WTC11 (cell line): Measurements from ENCODE around the gene GNPTG. TPM values are rescaled to one million over a fixed set of nuclear protein-coding genes. Genes with fewer than 3 reads are reported as not detected.

ENCODE experiments used
- ATAC-seq: fragments of 200-7000 bp; cut with Tn5 transposase; 2 replicates; pipeline ENCODE4 v1.10.0; 2021; ENCODE audit warnings: mild to moderate bottlenecking, moderate library complexity
- CTCF ChIA-PET: fragments of 300-600 bp; sonication (Branson Sonifier 250); formaldehyde crosslinking; loops from one replicate; lab custom pipeline; 2021; ENCODE audit warnings: antibody characterized with exemption; lab: Charles Lee
- POLR2A ChIA-PET: fragments of 350-600 bp; sonication (Branson Sonifier 250); formaldehyde crosslinking; loops from one replicate; lab custom pipeline; 2021; ENCODE audit warnings: antibody characterized with exemption; lab: Charles Lee
- DNase-seq: peaks from one replicate; pipeline ENCODE4 v3.0.0; 2021; ENCODE audit warnings: low spot score
- H3K27ac Mint-ChIP-seq: 2 replicates; pipeline ENCODE4 v1.8.0; 2021; ENCODE audit warnings: mixed read lengths
- H3K27me3 Mint-ChIP-seq: 2 replicates; pipeline ENCODE4 v1.8.0; 2021; ENCODE audit warnings: low read depth, mild to moderate bottlenecking, moderate library complexity, mixed read lengths
- H3K36me3 Mint-ChIP-seq: 2 replicates; pipeline ENCODE4 v1.8.0; 2021; ENCODE audit warnings: mixed read lengths
- H3K4me1 Mint-ChIP-seq: 2 replicates; pipeline ENCODE4 v1.8.0; 2022; ENCODE audit warnings: mixed read lengths
- H3K4me3 Mint-ChIP-seq: 2 replicates; pipeline ENCODE4 v1.8.0; 2021; ENCODE audit warnings: mild to moderate bottlenecking, moderate library complexity, mixed read lengths
- H3K9me3 Mint-ChIP-seq: 2 replicates; pipeline ENCODE4 v1.8.0; 2021; ENCODE audit warnings: mixed read lengths
- ELF4 ChIP-seq: sonication (generic); formaldehyde crosslinking; IDR thresholded peaks from 2 replicates; pipeline ENCODE4 v1.8.1; 2022; ENCODE audit warnings: low read depth, mild to moderate bottlenecking, moderate library complexity, missing genetic modification reagents
- ETV6 ChIP-seq: sonication (generic); formaldehyde crosslinking; IDR thresholded peaks from 2 replicates; pipeline ENCODE4 v1.8.1; 2022; ENCODE audit warnings: mild to moderate bottlenecking, missing genetic modification reagents
- FOXJ3 ChIP-seq: sonication (generic); formaldehyde crosslinking; IDR thresholded peaks from 2 replicates; pipeline ENCODE4 v1.9.0; 2021; ENCODE audit warnings: missing genetic modification reagents, mild to moderate bottlenecking, borderline replicate concordance
- HMGA2 ChIP-seq: fragments of 250-450 bp; sonication (Bioruptor Pico); IDR thresholded peaks from 2 replicates; pipeline ENCODE4 v1.4.0; 2021; ENCODE audit warnings: mild to moderate bottlenecking, moderate library complexity
- MYBL2 ChIP-seq: sonication (generic); formaldehyde crosslinking; IDR thresholded peaks from 2 replicates; pipeline ENCODE4 v1.8.1; 2023; ENCODE audit warnings: mild to moderate bottlenecking, moderate library complexity, missing genetic modification reagents
- NFYB ChIP-seq: sonication (generic); formaldehyde crosslinking; conservative IDR thresholded peaks from 2 replicates; pipeline ENCODE4 v1.8.0; 2022; ENCODE audit warnings: low read depth, missing genetic modification reagents
- NR3C1 ChIP-seq: sonication (generic); formaldehyde crosslinking; conservative IDR thresholded peaks from 2 replicates; pipeline ENCODE4 v1.8.1; 2023; ENCODE audit warnings: low read depth, mild to moderate bottlenecking, missing genetic modification reagents
- SMAD4 ChIP-seq: sonication (generic); formaldehyde crosslinking; IDR thresholded peaks from 2 replicates; pipeline ENCODE4 v1.8.0; 2022; ENCODE audit warnings: mild to moderate bottlenecking, missing genetic modification reagents
- SOX15 ChIP-seq: fragments of 250-450 bp; sonication (Bioruptor Pico); IDR thresholded peaks from 2 replicates; pipeline ENCODE4 v1.9.0; 2021; ENCODE audit warnings: mild to moderate bottlenecking
- TEAD4 ChIP-seq: sonication (generic); formaldehyde crosslinking; IDR thresholded peaks from 2 replicates; pipeline ENCODE4 v1.8.0; 2022; ENCODE audit warnings: mild to moderate bottlenecking, missing genetic modification reagents
- TP53 ChIP-seq: sonication (generic); formaldehyde crosslinking; IDR thresholded peaks from 2 replicates; pipeline ENCODE4 v1.8.1; 2023; ENCODE audit warnings: mild to moderate bottlenecking, missing genetic modification reagents
- ZNF138 ChIP-seq: sonication (generic); formaldehyde crosslinking; conservative IDR thresholded peaks from 2 replicates; pipeline ENCODE4 v1.8.1; 2022; ENCODE audit warnings: mild to moderate bottlenecking, moderate library complexity, missing genetic modification reagents
- ZNF219 ChIP-seq: sonication (generic); formaldehyde crosslinking; IDR thresholded peaks from 2 replicates; pipeline ENCODE4 v1.8.0; 2023; ENCODE audit warnings: missing genetic modification reagents, mild to moderate bottlenecking, borderline replicate concordance
- ZNF263 ChIP-seq: sonication (generic); formaldehyde crosslinking; IDR thresholded peaks from 2 replicates; pipeline ENCODE4 v1.8.1; 2022; ENCODE audit warnings: low read depth, mild to moderate bottlenecking, moderate library complexity, missing genetic modification reagents
- total RNA-seq: library from RNA; stranded (reverse); gene quantifications from 3 replicates; pipeline ENCODE4 v1.2.3, GENCODE V29; 2021
- TF ChIP-seq, protein P1 (sequence below): sonication (generic); formaldehyde crosslinking; conservative IDR thresholded peaks from 2 replicates; pipeline ENCODE4 v1.8.1; 2022; ENCODE audit warnings: mild to moderate bottlenecking, missing genetic modification reagents
- TF ChIP-seq, protein P2 (sequence below): fragments of 250-450 bp; sonication (Bioruptor Pico); IDR thresholded peaks from 2 replicates; pipeline ENCODE4 v1.9.0; 2021; ENCODE audit warnings: moderate library complexity, mild to moderate bottlenecking, inconsistent platforms, borderline replicate concordance
- TF ChIP-seq, protein P3 (sequence below): sonication (generic); formaldehyde crosslinking; IDR thresholded peaks from 2 replicates; pipeline ENCODE4 v1.8.0; 2022; ENCODE audit warnings: mild to moderate bottlenecking, missing genetic modification reagents
- TF ChIP-seq, protein P4 (sequence below): sonication (generic); formaldehyde crosslinking; IDR thresholded peaks from 2 replicates; pipeline ENCODE4 v1.8.0; 2023; ENCODE audit warnings: mild to moderate bottlenecking, missing genetic modification reagents
- TF ChIP-seq, protein P5 (sequence below): sonication (generic); formaldehyde crosslinking; IDR thresholded peaks from 2 replicates; pipeline ENCODE4 v1.8.1; 2022; ENCODE audit warnings: low read depth, missing genetic modification reagents, borderline replicate concordance
- TF ChIP-seq, protein P6 (sequence below): sonication (generic); formaldehyde crosslinking; IDR thresholded peaks from 2 replicates; pipeline ENCODE4 v1.8.1; 2023; ENCODE audit warnings: mild to moderate bottlenecking, missing genetic modification reagents, moderate library complexity
- TF ChIP-seq, protein P7 (sequence below): fragments of 250-450 bp; sonication (Bioruptor Pico); IDR thresholded peaks from 2 replicates; pipeline ENCODE4 v1.9.0; 2021; ENCODE audit warnings: mild to moderate bottlenecking

Gene GNPTG
- total RNA-seq, 1 experiment from 2014 or later, result 35.9 TPM

DNA sequence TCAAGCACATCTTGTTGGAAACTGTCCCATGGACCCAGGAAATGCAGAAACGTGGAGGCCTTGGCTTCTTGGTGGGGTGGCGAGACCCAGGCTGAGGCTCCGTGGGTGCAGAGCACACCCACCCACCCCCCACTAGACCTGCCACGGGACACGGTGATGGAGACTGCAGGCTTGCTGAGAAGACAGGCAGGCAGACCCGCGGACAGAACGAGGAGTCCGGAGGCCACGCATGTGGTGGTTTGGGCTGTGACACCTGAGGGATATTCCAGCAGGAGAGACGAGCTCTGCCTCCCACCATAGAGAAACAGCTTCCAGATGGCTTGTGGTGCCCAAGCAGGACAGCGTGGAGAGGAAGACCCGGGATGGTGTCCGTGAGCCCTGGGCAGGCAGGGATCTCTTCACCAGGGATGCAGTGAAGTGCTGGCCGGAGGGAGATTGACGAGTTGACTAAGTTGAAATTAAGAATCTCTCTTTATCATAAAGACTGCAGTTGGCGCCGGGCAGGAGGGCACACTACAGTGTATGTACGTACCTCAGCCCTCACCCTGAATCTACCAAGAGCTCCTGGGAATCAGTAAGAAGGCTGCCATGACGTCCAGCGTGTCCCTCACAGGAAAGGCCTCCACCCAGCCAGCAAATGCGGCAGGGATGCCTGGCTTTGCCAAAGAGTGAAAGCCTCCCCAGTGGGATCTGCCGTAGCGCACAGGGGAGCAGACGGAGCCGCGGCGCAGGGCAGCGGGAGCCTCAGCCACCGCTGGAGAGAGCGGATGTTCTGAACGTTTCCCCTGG lies 34.1 kb upstream of the GNPTG start:
- no peak for ATAC-seq
- no peak for TF ChIP-seq SOX15
- no peak for TF ChIP-seq FOXJ3
- TF ChIP-seq, protein P1, sequence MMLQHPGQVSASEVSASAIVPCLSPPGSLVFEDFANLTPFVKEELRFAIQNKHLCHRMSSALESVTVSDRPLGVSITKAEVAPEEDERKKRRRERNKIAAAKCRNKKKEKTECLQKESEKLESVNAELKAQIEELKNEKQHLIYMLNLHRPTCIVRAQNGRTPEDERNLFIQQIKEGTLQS (CRISPR knock-in tag), result no peak
- no peak for TF ChIP-seq HMGA2 (CRISPR knock-in tag)
- TF ChIP-seq, all 79 proteins: peak for 0
- H3K36me3 Mint-ChIP-seq, result peaks cover 66% of the 10 kb centered on the region

DNA sequence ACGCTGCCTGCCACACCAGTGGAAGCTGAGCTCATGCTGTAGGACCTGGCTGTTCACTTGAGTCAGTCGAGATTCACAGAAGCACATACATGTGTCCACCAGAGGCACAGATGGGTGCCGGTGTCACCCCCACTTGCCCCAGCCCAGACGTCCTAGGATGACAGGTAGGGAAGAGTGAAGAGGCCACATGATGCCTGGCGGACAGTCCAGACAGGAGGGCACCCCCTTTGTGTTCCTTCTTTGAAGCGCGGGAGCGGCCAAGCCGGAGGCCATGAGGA lies 33.5 kb upstream of the GNPTG start:
- CTCF ChIA-PET, result interaction anchor here (0.9 kb wide), 1 partner anchor 13 kb away, joined by 4 read pairs; no protein-coding TSS in a partner anchor
- H3K4me3 Mint-ChIP-seq, result no peak overlapping the region

More for the DNA sequence above, 34.1 kb upstream of the GNPTG start:
- ChIA-PET POLR2A (no interaction called here), CTCF (interaction anchor here (0.9 kb wide), 1 partner anchor 13 kb away, joined by 4 read pairs; no protein-coding TSS in a partner anchor)
- H3K27ac Mint-ChIP-seq, result no peak overlapping the region
- DNase-seq, result no peak
- no peaks in the 10 kb centered on the region for H3K9me3 Mint-ChIP-seq
- no peaks in the 10 kb centered on the region for H3K4me1 Mint-ChIP-seq
- H3K27me3 Mint-ChIP-seq, result no peaks in the 10 kb centered on the region
- H3K4me3 Mint-ChIP-seq, result no peak overlapping the region

More for the DNA sequence above, 33.5 kb upstream of the GNPTG start:
- TF ChIP-seq NFYB (no peak), ZNF263 (CRISPR knock-in tag) (no peak), TP53 (CRISPR knock-in tag) (no peak), SMAD4 (CRISPR knock-in tag) (no peak), ELF4 (no peak), ZNF219 (no peak), ETV6 (CRISPR knock-in tag) (no peak), MYBL2 (CRISPR knock-in tag) (no peak), ZNF138 (CRISPR knock-in tag) (no peak), FOXJ3 (no peak), NR3C1 (no peak), TEAD4 (CRISPR knock-in tag) (no peak)
- TF ChIP-seq, protein P2, sequence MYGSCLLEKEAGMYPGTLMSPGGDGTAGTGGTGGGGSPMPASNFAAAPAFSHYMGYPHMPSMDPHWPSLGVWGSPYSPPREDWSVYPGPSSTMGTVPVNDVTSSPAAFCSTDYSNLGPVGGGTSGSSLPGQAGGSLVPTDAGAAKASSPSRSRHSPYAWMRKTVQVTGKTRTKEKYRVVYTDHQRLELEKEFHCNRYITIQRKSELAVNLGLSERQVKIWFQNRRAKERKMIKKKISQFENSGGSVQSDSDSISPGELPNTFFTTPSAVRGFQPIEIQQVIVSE (CRISPR knock-in tag), result no peak
- TF ChIP-seq, protein P3, sequence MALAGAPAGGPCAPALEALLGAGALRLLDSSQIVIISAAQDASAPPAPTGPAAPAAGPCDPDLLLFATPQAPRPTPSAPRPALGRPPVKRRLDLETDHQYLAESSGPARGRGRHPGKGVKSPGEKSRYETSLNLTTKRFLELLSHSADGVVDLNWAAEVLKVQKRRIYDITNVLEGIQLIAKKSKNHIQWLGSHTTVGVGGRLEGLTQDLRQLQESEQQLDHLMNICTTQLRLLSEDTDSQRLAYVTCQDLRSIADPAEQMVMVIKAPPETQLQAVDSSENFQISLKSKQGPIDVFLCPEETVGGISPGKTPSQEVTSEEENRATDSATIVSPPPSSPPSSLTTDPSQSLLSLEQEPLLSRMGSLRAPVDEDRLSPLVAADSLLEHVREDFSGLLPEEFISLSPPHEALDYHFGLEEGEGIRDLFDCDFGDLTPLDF (CRISPR knock-in tag), result no peak
- TF ChIP-seq, protein P4, sequence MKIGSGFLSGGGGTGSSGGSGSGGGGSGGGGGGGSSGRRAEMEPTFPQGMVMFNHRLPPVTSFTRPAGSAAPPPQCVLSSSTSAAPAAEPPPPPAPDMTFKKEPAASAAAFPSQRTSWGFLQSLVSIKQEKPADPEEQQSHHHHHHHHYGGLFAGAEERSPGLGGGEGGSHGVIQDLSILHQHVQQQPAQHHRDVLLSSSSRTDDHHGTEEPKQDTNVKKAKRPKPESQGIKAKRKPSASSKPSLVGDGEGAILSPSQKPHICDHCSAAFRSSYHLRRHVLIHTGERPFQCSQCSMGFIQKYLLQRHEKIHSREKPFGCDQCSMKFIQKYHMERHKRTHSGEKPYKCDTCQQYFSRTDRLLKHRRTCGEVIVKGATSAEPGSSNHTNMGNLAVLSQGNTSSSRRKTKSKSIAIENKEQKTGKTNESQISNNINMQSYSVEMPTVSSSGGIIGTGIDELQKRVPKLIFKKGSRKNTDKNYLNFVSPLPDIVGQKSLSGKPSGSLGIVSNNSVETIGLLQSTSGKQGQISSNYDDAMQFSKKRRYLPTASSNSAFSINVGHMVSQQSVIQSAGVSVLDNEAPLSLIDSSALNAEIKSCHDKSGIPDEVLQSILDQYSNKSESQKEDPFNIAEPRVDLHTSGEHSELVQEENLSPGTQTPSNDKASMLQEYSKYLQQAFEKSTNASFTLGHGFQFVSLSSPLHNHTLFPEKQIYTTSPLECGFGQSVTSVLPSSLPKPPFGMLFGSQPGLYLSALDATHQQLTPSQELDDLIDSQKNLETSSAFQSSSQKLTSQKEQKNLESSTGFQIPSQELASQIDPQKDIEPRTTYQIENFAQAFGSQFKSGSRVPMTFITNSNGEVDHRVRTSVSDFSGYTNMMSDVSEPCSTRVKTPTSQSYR (CRISPR knock-in tag), result no peak
- TF ChIP-seq, protein P5, sequence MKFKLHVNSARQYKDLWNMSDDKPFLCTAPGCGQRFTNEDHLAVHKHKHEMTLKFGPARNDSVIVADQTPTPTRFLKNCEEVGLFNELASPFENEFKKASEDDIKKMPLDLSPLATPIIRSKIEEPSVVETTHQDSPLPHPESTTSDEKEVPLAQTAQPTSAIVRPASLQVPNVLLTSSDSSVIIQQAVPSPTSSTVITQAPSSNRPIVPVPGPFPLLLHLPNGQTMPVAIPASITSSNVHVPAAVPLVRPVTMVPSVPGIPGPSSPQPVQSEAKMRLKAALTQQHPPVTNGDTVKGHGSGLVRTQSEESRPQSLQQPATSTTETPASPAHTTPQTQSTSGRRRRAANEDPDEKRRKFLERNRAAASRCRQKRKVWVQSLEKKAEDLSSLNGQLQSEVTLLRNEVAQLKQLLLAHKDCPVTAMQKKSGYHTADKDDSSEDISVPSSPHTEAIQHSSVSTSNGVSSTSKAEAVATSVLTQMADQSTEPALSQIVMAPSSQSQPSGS (CRISPR knock-in tag), result no peak
- TF ChIP-seq, protein P6, sequence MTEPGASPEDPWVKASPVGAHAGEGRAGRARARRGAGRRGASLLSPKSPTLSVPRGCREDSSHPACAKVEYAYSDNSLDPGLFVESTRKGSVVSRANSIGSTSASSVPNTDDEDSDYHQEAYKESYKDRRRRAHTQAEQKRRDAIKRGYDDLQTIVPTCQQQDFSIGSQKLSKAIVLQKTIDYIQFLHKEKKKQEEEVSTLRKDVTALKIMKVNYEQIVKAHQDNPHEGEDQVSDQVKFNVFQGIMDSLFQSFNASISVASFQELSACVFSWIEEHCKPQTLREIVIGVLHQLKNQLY, result no peak
- TF ChIP-seq, protein P7, sequence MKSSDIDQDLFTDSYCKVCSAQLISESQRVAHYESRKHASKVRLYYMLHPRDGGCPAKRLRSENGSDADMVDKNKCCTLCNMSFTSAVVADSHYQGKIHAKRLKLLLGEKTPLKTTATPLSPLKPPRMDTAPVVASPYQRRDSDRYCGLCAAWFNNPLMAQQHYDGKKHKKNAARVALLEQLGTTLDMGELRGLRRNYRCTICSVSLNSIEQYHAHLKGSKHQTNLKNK (CRISPR knock-in tag), result no peak
- no peaks in the 10 kb centered on the region for H3K9me3 Mint-ChIP-seq
- H3K36me3 Mint-ChIP-seq, result peaks cover 67% of the 10 kb centered on the region
- no peak for DNase-seq
- no peaks in the 10 kb centered on the region for H3K27me3 Mint-ChIP-seq
- ATAC-seq, result no peak
- H3K4me1 Mint-ChIP-seq, result no peaks in the 10 kb centered on the region
- peak overlapping the region; percentile 63; the same call in 1 of the 2 replicates for H3K27ac Mint-ChIP-seq
- POLR2A ChIA-PET, result no interaction called here
